ENCODE measurements around the gene ZNF500.
"Not testable (repeated sequence)": the region's sequence is repeated elsewhere in the genome, so short reads cannot be mapped to it uniquely, and the experiment has no call there.

Gene ZNF500

DNA sequence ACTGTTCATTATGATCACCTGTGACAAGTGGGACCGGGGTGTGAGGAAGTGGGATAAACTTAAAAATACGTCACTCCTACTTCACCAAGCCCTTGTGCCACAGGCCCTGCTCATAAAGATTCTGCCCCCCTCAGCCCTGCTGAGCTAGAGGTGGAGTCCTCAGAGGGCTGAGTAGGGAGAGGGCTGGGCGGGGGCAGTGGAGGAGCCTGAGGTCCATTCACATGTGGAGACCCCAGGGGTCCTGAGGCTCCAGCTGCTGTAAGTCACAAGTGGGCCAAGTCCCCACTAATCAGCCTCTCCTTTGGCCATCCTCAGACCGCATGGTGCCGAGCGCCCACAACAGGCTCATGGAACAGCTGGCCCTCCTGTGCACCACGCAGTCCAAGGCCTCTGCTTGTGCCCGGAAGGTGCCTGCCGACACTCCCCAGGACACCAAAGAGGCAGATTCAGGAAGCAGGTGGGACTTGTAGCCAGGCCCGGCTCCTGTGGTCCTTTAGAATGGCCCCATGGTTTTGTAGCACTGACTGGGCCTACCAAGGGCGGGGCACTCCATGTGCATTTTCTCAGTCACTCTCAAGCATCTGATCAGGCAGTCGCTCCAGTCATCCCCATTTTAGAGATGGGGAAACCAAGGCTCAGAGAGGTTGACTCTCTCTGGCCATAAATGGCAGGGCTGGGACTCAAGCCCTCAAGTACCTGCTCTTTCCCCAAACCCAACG is 22.2 kb downstream of the ZNF500 start:
- no peak for DNase-seq (ENCODE audit: low read depth)

GRCh38 chr16:4743226-4743878 is 23.6 kb downstream of the ZNF500 start:
- DNase-seq (ENCODE audit: low read depth), result no peak

DNA sequence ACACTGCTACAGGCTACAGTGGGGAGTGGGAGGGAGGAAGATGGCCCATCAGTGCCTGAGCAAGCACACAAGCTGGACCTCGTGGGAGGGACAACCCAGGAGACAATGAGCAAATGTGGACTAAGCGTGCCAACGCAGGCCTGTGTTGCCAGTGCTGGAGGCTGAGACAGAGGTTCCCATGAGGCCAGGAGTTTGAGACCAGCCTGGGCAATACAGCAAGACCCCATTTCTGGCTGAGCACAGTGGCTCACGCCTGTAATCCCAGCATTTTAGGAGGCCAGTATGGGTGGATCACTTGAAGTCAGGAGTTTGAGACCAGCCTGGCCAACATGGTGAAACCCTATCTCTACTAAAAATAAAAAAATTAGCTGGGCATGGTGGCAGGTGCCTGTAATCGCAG is 28.6 kb downstream of the ZNF500 start:
- not testable (repeated sequence) for DNase-seq (ENCODE audit: low read depth)

DNA sequence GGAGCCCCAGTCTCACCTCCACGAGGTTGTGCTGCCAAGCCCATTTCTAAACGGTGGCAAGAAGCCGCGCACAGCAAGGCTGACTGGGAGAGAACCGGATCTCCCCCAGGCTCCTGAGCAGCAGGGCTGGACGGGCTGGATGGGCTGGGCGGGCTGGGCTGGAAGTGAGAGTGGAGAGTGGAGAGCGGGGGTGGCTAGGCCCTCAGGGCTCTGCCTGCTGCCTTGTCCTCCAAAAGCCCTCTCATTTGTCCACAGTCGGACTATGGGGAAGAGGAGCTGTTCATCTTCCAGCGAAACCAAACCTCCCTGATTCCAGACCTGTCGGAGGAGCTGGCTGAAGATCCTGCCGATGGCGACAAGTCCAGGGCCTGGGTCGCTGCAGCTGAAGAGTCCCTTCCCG is 29.4 kb downstream of the ZNF500 start:
- DNase-seq (ENCODE audit: low read depth), result no peak

DNA sequence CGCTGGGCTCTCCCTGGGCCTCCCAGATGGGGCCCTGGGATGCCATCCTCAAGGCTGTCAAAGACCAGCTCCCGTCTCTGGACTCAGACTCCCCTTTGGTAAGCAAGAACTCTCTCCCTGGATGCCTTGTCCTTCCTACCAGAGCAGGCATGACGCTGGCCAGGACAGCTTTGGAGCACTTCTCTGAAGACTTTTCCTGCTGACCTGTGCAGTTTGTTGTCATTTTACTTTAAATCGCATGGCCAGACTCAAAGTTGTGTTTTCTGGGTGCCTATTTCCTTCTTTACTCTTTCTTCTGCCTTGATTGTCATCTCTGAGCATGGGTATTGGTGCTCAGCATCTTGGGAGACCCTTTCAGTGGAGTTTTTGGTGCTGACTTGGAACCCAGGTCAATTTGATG is 30.4 kb downstream of the ZNF500 start:
- no peak for DNase-seq (ENCODE audit: low read depth)

GRCh38 chr16:4734730-4735535 is 32.0 kb downstream of the ZNF500 start:
- DNase-seq (ENCODE audit: low read depth), result peak; percentile 9

GRCh38 chr16:4734063-4734729 is 32.8 kb downstream of the ZNF500 start, which contains the start of the genes ANKS3 and DNAAF8:
TSS of gene ANKS3 (minus strand) at chr16:4734271. CDS start at chr16:4730149, 4,122 bp downstream.
TSS of gene DNAAF8 (plus strand) at chr16:4734537. CDS start at chr16:4736515, 1,978 bp downstream.
- DNase-seq (ENCODE audit: low read depth), result peak; percentile 88

DNA sequence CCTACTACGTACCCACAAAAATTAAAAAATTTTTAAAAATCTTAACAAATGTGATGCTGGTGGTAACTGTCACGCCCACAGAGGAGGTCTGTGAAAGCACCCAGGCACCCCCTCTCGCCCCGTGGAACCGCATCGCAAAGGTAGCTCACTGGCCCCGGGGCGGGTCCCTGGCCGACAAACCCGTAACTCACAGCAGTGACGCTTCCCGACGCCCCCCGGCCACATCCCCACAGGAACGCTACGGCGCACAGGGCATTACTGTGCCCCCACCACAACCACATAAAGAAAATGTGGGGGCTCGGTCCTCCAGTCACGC is 33.3 kb downstream of the ZNF500 start:
- DNase-seq (ENCODE audit: low read depth), result no peak

DNA sequence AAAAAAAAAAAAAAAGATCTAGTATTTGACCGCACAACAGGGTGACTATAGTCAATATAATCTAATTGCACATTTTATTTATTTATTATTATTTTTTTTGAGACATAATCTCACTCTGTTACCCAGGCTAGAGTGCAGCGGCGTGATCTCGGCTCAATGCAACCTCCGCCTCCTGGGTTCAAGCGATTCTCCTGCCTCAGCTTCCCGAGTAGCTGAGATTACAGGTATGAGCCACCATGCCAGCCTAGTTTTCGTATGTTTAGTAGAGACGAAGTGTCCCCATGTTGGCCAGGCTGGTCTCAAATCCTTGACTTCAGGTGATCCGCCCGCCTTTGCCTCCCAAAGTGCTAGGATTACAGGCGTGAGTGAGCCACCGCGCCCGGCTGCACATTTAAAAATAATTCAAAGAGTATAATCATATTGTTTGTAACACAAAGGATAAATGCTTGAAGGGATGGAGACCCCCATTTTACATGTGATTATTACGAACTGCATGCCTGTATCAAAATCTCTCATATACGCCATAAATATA is 33.7 kb downstream of the ZNF500 start:
- DNase-seq (ENCODE audit: low read depth), result no peak

DNA sequence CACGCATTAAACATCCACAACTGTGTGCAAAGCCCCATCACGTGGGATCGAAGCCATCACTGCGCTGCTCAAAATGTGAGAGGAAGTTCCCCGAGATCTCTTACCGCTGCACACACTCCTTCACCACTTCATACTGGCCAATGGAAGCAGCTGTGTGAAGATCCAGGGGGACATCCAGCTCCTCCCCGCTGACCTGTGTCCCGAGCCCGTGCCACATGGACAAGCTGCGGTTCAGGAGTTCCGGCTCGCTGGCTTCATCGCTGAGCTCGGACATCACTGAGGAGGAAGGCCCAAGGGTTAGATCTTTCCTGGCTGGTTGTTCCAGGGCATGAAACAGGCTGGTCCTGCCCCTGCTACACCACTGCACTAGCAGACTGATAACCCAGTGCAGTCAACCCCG is 37.1 kb downstream of the ZNF500 start:
- DNase-seq (ENCODE audit: low read depth), result no peak

GRCh38 chr16:4728676-4729075 is 38.3 kb downstream of the ZNF500 start:
- no peak for DNase-seq (ENCODE audit: low read depth)

GRCh38 chr16:4726616-4727015 is 40.3 kb downstream of the ZNF500 start:
- no peak for DNase-seq (ENCODE audit: low read depth)

- DNase-seq (ENCODE audit: low read depth), result no peak
Observed at GRCh38 chr16:4724661-4725270, 42.2 kb downstream of the ZNF500 start.

DNA sequence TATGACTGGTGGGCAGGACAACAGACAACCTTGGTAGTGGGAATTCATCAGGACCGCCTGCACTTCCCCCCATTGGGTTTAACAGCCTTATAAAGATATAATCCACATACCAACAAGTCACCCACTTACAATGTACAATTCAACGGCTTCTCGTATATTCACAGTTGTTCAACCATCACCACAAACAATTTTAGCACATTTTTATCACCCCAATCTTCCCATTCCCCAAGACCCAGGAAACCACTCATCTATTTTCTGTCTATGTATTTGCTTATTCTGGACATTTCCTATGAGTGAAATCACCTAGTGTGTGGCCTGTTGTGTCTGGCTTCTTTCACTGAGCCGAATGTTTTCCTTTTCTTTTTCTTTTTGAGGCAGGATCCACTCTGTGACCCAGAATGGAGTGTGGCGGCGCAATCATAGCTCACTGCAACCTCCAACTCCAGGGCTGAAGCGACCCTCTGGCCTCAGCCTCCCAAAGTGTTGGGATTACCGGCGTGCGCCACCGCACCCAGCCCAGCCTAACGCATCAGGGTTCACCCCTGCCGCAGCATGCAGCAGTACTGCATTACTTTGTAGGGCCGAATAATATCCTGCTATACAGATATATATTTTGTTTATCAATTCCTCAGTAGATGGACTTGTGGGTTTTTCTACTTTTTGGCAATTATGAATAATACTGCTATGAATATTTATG is 43.7 kb downstream of the ZNF500 start:
- peak; percentile 27 for DNase-seq (ENCODE audit: low read depth)

DNA sequence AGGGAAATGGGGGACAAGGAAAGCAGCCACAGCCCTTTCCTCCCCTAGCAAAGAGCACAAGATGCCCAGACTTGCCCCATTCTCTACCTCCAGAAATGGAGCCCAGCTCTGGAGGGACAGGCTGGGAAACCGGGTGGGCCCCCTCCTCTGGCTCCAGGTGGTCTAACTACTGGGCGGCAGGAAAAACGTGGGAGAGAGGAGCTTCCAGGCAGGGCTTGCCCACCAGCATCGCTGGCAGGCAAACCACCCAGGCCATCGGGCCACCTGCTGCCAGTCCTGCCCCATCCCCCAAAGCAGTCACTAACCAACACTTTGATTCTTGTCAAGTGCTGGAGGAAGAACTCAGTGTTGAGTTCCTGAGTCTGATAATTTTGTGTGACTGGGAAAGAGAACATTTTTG is 48.5 kb downstream of the ZNF500 start:
- no peak for DNase-seq (ENCODE audit: low read depth)

DNA sequence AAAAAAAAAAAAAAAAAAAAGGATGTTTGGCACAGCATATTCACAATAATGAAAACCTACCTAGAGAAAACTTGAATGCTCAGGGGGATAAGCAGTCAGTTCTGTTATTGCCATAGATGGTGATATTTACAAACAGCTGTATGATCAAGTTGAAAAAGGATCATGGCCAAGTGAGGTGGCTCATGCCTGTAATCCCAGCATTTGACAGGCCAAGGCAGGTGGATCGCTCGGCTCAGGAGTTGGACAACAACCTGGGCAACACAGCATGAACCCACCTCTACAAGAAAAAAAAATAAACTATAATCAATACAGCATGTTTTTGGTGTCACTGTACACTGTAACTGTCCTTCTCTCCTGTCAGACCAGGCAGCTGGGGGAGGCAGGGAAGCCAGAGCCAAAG is 52.0 kb downstream of the ZNF500 start:
- DNase-seq (ENCODE audit: low read depth), result no peak

DNA sequence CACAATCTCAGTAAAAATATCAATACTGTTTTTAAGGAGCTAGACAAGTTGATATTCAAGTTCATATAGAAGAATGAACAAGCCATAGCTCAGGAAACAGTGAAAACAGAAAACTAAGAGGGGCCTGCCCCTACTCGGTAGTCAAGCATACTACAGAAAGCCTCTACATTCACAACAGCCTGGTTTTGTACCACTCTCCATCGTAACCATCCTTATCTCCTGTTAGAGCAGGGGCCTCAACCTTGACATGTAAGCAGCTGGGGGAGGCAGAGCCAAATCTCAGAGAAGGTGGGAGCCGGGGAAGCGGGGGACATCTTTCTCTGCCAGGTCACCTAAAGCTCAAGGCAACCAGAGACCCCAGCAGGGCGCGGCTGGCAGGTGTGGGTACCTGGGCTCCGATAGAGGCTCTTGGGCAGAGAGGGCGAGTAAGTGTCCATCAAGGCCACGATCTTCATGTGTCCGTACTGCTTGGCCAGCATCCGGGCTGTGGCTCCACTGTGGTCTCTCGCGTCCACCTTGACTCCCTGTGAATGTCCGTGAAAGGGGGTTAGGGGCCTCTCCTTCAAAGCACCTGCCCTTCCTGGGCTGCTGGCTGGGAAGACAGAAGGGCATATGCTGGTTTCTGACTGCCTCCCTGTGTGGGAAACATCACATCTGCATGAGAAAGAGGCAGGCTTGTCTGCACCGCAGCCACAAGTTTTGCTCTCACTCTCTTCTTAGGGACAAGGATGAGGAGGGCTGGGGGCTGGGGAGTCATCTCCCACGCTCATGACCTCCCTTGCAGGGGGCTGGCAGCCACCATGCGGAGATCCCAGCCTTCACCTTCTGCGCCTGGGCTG is 53.1 kb downstream of the ZNF500 start:
- DNase-seq (ENCODE audit: low read depth), result no peak

DNA sequence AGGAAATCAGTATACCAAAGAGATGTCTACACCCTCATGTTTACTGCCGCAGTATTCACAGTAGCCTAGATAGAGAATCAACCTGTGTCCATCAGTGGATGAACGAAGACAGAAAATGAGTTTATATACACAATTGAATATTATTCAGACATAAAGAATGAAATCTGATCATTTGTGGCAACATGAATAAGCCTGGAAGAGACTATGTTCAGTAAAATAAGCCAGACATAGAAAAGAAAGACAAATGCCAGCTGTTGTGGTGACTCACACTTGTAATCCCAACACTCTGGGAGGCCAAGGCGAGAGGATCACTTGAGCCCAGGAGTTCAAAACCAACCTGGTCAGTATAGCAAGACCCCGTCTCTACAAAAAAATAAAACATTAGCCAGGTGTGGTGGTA is 57.5 kb downstream of the ZNF500 start:
- no peak for DNase-seq (ENCODE audit: low read depth)

DNA sequence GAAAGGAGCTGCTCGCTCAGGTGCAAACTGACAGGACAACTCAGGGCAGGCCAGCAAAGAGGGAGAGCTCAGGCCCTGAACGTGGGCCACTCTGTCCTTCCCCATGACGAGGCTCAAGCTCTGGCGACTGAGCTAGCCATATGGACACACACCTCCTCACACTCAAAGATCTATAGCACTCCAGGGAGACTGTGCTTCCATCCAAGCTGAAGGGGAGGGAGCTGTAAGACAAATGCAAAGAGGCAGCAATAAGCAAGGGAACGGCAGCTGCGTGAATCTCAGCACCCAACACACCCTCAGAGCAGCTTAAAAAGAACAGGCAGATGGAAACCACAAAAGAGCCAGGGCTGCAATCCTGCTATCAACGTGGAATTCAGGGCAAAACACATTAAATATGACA is 60.1 kb downstream of the ZNF500 start:
- no peak for DNase-seq (ENCODE audit: low read depth)

- DNase-seq (ENCODE audit: low read depth), result no peak
Observed at GRCh38 chr16:4704913-4705312, 62.0 kb downstream of the ZNF500 start.

All from non-pigmented ciliary epithelial cell (primary cell).